ENCODE measurements around the gene HEATR5A. TPM values are rescaled to one million over a fixed set of nuclear protein-coding genes. Genes with fewer than 3 reads are reported as not detected.

The HEATR5A gene
- total and polyA plus RNA-seq, 2 of the 13 experiments (the other 11 are each of a cell fraction or from before 2014, with no cell fraction given): 36.4 to 105 TPM

DNA sequence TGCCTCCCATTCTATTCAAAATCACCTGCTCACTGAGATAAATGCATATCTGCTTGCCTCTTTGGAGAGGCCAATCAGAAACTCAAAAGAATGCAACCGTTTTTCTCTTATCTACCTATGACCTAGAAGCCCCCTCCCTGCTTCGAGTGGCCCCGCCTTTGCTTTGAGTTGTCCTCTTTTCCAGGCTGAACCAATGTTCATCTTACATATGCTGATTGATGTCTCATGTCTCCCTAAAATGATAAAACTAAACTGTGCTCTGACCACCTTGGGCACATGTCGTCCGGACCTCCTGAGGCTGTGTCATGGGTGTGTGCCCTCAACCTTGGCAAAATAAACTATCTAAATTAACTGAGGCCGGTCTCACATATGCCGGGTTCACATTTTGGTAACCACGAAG lies 148.7 kb downstream of the HEATR5A start (continued):
- TF ChIP-seq ZNF646 (CRISPR knock-in tag; IDR thresholded peaks at IDR 0.05) (no peak), ZBTB1 (CRISPR knock-in tag; IDR thresholded peaks at IDR 0.05; ENCODE audit: borderline replicate concordance) (no peak), MAFF (IDR thresholded peaks at IDR 0.05; ENCODE audit: low read depth, low read length) (no peak), ZNF776 (CRISPR knock-in tag; IDR thresholded peaks at IDR 0.05) (no peak), ARNT (IDR thresholded peaks at IDR 0.05) (no peak), ARNT2 (CRISPR knock-in tag; IDR thresholded peaks at IDR 0.05; ENCODE audit: low read depth) (no peak)
- TF ChIP-seq, protein P1, sequence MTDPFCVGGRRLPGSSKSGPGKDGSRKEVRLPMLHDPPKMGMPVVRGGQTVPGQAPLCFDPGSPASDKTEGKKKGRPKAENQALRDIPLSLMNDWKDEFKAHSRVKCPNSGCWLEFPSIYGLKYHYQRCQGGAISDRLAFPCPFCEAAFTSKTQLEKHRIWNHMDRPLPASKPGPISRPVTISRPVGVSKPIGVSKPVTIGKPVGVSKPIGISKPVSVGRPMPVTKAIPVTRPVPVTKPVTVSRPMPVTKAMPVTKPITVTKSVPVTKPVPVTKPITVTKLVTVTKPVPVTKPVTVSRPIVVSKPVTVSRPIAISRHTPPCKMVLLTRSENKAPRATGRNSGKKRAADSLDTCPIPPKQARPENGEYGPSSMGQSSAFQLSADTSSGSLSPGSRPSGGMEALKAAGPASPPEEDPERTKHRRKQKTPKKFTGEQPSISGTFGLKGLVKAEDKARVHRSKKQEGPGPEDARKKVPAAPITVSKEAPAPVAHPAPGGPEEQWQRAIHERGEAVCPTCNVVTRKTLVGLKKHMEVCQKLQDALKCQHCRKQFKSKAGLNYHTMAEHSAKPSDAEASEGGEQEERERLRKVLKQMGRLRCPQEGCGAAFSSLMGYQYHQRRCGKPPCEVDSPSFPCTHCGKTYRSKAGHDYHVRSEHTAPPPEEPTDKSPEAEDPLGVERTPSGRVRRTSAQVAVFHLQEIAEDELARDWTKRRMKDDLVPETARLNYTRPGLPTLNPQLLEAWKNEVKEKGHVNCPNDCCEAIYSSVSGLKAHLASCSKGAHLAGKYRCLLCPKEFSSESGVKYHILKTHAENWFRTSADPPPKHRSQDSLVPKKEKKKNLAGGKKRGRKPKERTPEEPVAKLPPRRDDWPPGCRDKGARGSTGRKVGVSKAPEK (CRISPR knock-in tag; IDR thresholded peaks at IDR 0.05; ENCODE audit: borderline replicate concordance): 0 out of 2 replicates have a peak, but pooled peaks have one; percentile 25
